Measurements from ENCODE around the gene NAV3. TPM values are rescaled to one million over a fixed set of nuclear protein-coding genes. Genes with fewer than 3 reads are reported as not detected.

Gene NAV3
- total RNA-seq, 2 donors from 2014 or later, result not detected

GRCh38 chr12:77816196-77816595 is 14.5 kb upstream of the NAV3 start:
- H3K27me3 Mint-ChIP-seq (ENCODE audit: low read depth), result no peaks in the 10 kb centered on the region

GRCh38 chr12:77817276-77817675 is 13.4 kb upstream of the NAV3 start:
- H3K36me3 Mint-ChIP-seq (ENCODE audit: insufficient read depth in 2 of 2), result no peaks in the 10 kb centered on the region
- H3K4me1 Mint-ChIP-seq (ENCODE audit: low read depth), result no peaks in the 10 kb centered on the region
- peaks cover 2 to 4% of the 10 kb centered on the region in 2 donors for H3K9me3 Mint-ChIP-seq
- no peak overlapping the region for H3K4me3 Mint-ChIP-seq
- no peak overlapping the region for H3K27ac Mint-ChIP-seq
- H3K27me3 Mint-ChIP-seq (ENCODE audit: low read depth), result no peaks in the 10 kb centered on the region
- ATAC-seq (replicated peaks in 1 of 2) (no peak), DNase-seq (no peak)

More at GRCh38 chr12:77816196-77816595, 14.5 kb upstream of the NAV3 start:
- no peaks in the 10 kb centered on the region for H3K36me3 Mint-ChIP-seq (ENCODE audit: insufficient read depth in 2 of 2)
- ATAC-seq (replicated peaks in 1 of 2), result no peak
- no peak overlapping the region for H3K27ac Mint-ChIP-seq
- H3K4me3 Mint-ChIP-seq, result no peak overlapping the region
- no peak for DNase-seq
- peaks cover 2 to 4% of the 10 kb centered on the region in 2 donors for H3K9me3 Mint-ChIP-seq
- no peaks in the 10 kb centered on the region for H3K4me1 Mint-ChIP-seq (ENCODE audit: low read depth)

GRCh38 chr12:77818351-77818750 is 12.3 kb upstream of the NAV3 start:
- no peaks in the 10 kb centered on the region for H3K27me3 Mint-ChIP-seq (ENCODE audit: low read depth)
- ATAC-seq (replicated peaks in 1 of 2) (no peak), DNase-seq (no peak)
- peaks cover 4 to 5% of the 10 kb centered on the region in 2 donors for H3K9me3 Mint-ChIP-seq
- no peaks in the 10 kb centered on the region for H3K36me3 Mint-ChIP-seq (ENCODE audit: insufficient read depth in 2 of 2)
- no peak overlapping the region for H3K27ac Mint-ChIP-seq
- H3K4me3 Mint-ChIP-seq, result no peak overlapping the region
- H3K4me1 Mint-ChIP-seq (ENCODE audit: low read depth), result no peaks in the 10 kb centered on the region

GRCh38 chr12:77821699-77822203 is 8.9 kb upstream of the NAV3 start:
- peaks cover 4 to 5% of the 10 kb centered on the region in 2 donors for H3K9me3 Mint-ChIP-seq
- DNase-seq (no peak), ATAC-seq (replicated peaks in 1 of 2) (no peak)
- no peak overlapping the region for H3K27ac Mint-ChIP-seq
- H3K36me3 Mint-ChIP-seq (ENCODE audit: insufficient read depth in 2 of 2), result no peaks in the 10 kb centered on the region
- no peak overlapping the region for H3K4me3 Mint-ChIP-seq
- no peaks in the 10 kb centered on the region for H3K4me1 Mint-ChIP-seq (ENCODE audit: low read depth)
- no peaks in the 10 kb centered on the region for H3K27me3 Mint-ChIP-seq (ENCODE audit: low read depth)

- no peak for ATAC-seq (replicated peaks in 1 of 2)
- H3K27ac Mint-ChIP-seq, result no peak overlapping the region
- no peaks in the 10 kb centered on the region for H3K27me3 Mint-ChIP-seq (ENCODE audit: low read depth)
- no peaks in the 10 kb centered on the region for H3K36me3 Mint-ChIP-seq (ENCODE audit: insufficient read depth in 2 of 2)
- no peak overlapping the region for H3K4me3 Mint-ChIP-seq
- DNase-seq, result no peak
- H3K9me3 Mint-ChIP-seq, result peaks cover 0 to 1% of the 10 kb centered on the region in 2 donors
- no peaks in the 10 kb centered on the region for H3K4me1 Mint-ChIP-seq (ENCODE audit: low read depth)
Measured at GRCh38 chr12:77833329-77833728, 2.6 kb downstream of the NAV3 start.

- Mint-ChIP-seq H3K27me3 (ENCODE audit: low read depth) (no peaks in the 10 kb centered on the region), H3K4me3 (no peak overlapping the region)
Measured at GRCh38 chr12:77834618-77835017, 3.9 kb downstream of the NAV3 start.

GRCh38 chr12:77835969-77836368 is 5.3 kb downstream of the NAV3 start:
- ATAC-seq (replicated peaks in 1 of 2) (no peak), DNase-seq (no peak)
- Mint-ChIP-seq H3K36me3 (ENCODE audit: insufficient read depth in 2 of 2) (no peaks in the 10 kb centered on the region), H3K9me3 (peaks cover 2 to 5% of the 10 kb centered on the region in 2 donors), H3K4me3 (no peak overlapping the region), H3K27ac (no peak overlapping the region), H3K4me1 (ENCODE audit: low read depth) (no peaks in the 10 kb centered on the region), H3K27me3 (ENCODE audit: low read depth) (no peaks in the 10 kb centered on the region)

More at GRCh38 chr12:77834618-77835017, 3.9 kb downstream of the NAV3 start:
- H3K27ac Mint-ChIP-seq, result no peak overlapping the region
- no peaks in the 10 kb centered on the region for H3K4me1 Mint-ChIP-seq (ENCODE audit: low read depth)
- no peaks in the 10 kb centered on the region for H3K36me3 Mint-ChIP-seq (ENCODE audit: insufficient read depth in 2 of 2)
- H3K9me3 Mint-ChIP-seq, result peaks cover 2 to 3% of the 10 kb centered on the region in 2 donors
- ATAC-seq (replicated peaks in 1 of 2), result no peak
- DNase-seq, result no peak

- Mint-ChIP-seq H3K27me3 (ENCODE audit: low read depth) (no peaks in the 10 kb centered on the region), H3K4me3 (no peak overlapping the region), H3K9me3 (peaks cover 2 to 4% of the 10 kb centered on the region in 2 donors), H3K4me1 (ENCODE audit: low read depth) (no peaks in the 10 kb centered on the region), H3K27ac (no peak overlapping the region), H3K36me3 (ENCODE audit: insufficient read depth in 2 of 2) (no peaks in the 10 kb centered on the region)
- ATAC-seq (replicated peaks in 1 of 2) (no peak), DNase-seq (no peak)
Measured at GRCh38 chr12:77837876-77838291, 7.2 kb downstream of the NAV3 start.

GRCh38 chr12:77841521-77841920 is 10.8 kb downstream of the NAV3 start:
- no peaks in the 10 kb centered on the region for H3K4me1 Mint-ChIP-seq (ENCODE audit: low read depth)
- DNase-seq, result no peak

GRCh38 chr12:77842430-77842829 is 11.7 kb downstream of the NAV3 start:
- Mint-ChIP-seq H3K4me1 (ENCODE audit: low read depth) (no peaks in the 10 kb centered on the region), H3K36me3 (ENCODE audit: insufficient read depth in 2 of 2) (no peaks in the 10 kb centered on the region), H3K9me3 (peaks cover 5% of the 10 kb centered on the region in 2 donors), H3K4me3 (no peak overlapping the region), H3K27ac (no peak overlapping the region), H3K27me3 (ENCODE audit: low read depth) (no peaks in the 10 kb centered on the region)
- no peak for ATAC-seq (replicated peaks in 1 of 2)
- no peak for DNase-seq

More at GRCh38 chr12:77841521-77841920, 10.8 kb downstream of the NAV3 start:
- H3K27me3 Mint-ChIP-seq (ENCODE audit: low read depth), result no peaks in the 10 kb centered on the region
- no peaks in the 10 kb centered on the region for H3K36me3 Mint-ChIP-seq (ENCODE audit: insufficient read depth in 2 of 2)
- no peak for ATAC-seq (replicated peaks in 1 of 2)
- no peak overlapping the region for H3K27ac Mint-ChIP-seq
- H3K9me3 Mint-ChIP-seq, result peaks cover 2 to 4% of the 10 kb centered on the region in 2 donors
- no peak overlapping the region for H3K4me3 Mint-ChIP-seq

GRCh38 chr12:77845831-77846230 is 15.1 kb downstream of the NAV3 start:
- Mint-ChIP-seq H3K36me3 (ENCODE audit: insufficient read depth in 2 of 2) (no peaks in the 10 kb centered on the region), H3K27me3 (ENCODE audit: low read depth) (no peaks in the 10 kb centered on the region), H3K4me1 (ENCODE audit: low read depth) (no peaks in the 10 kb centered on the region), H3K4me3 (no peak overlapping the region), H3K27ac (no peak overlapping the region), H3K9me3 (peaks cover 1 to 6% of the 10 kb centered on the region in 2 donors)
- no peak for DNase-seq
- no peak for ATAC-seq (replicated peaks in 1 of 2)

GRCh38 chr12:77847060-77847541 is 16.4 kb downstream of the NAV3 start:
- DNase-seq, result no peak

GRCh38 chr12:77847680-77848431 is 17.2 kb downstream of the NAV3 start:
- no peaks in the 10 kb centered on the region for H3K27me3 Mint-ChIP-seq (ENCODE audit: low read depth)
- H3K9me3 Mint-ChIP-seq, result peaks cover 2 to 9% of the 10 kb centered on the region in 2 donors
- no peaks in the 10 kb centered on the region for H3K4me1 Mint-ChIP-seq (ENCODE audit: low read depth)
- no peak for DNase-seq
- H3K4me3 Mint-ChIP-seq, result no peak overlapping the region
- H3K27ac Mint-ChIP-seq, result no peak overlapping the region
- no peaks in the 10 kb centered on the region for H3K36me3 Mint-ChIP-seq (ENCODE audit: insufficient read depth in 2 of 2)
- ATAC-seq (replicated peaks in 1 of 2), result no peak

More at GRCh38 chr12:77847060-77847541, 16.4 kb downstream of the NAV3 start:
- ATAC-seq (replicated peaks in 1 of 2), result no peak
- Mint-ChIP-seq H3K4me3 (no peak overlapping the region), H3K36me3 (ENCODE audit: insufficient read depth in 2 of 2) (no peaks in the 10 kb centered on the region), H3K4me1 (ENCODE audit: low read depth) (no peaks in the 10 kb centered on the region), H3K27me3 (ENCODE audit: low read depth) (no peaks in the 10 kb centered on the region), H3K27ac (no peak overlapping the region), H3K9me3 (peaks cover 2 to 9% of the 10 kb centered on the region in 2 donors)

Measured in activated T-cell treated with anti-CD3 and anti-CD28 coated beads, Interleukin-2, amount 50 U/mL, for 72 hours (primary cell).